Endothelial cell (in vitro differentiated cells): ENCODE measurements around the gene SHC4. TPM values are rescaled to one million over a fixed set of nuclear protein-coding genes. Genes with fewer than 3 reads are reported as not detected.
"Not testable (repeated sequence)": the region's sequence is repeated elsewhere in the genome, so short reads cannot be mapped to it uniquely, and the experiment has no call there.

ENCODE experiments used
- DNase-seq: peaks from one replicate; pipeline ENCODE4 v3.0.0; 2021; ENCODE audit warnings: low spot score
- H3K27ac Mint-ChIP-seq: one replicate; pipeline ENCODE4 v1.8.0; 2021; ENCODE audit warnings: mixed read lengths, inconsistent platforms; ENCODE audit not compliant: unreplicated experiment
- H3K27me3 Mint-ChIP-seq: one replicate; pipeline ENCODE4 v1.8.0; 2021; ENCODE audit warnings: mild to moderate bottlenecking, moderate library complexity, mixed read lengths, inconsistent platforms; ENCODE audit not compliant: unreplicated experiment
- H3K36me3 Mint-ChIP-seq: one replicate; pipeline ENCODE4 v1.8.0; 2021; ENCODE audit warnings: mild to moderate bottlenecking, low read depth, mixed read lengths, inconsistent platforms; ENCODE audit not compliant: unreplicated experiment
- H3K4me1 Mint-ChIP-seq: one replicate; pipeline ENCODE4 v1.8.0; 2021; ENCODE audit warnings: mild to moderate bottlenecking, mixed read lengths, inconsistent platforms; ENCODE audit not compliant: unreplicated experiment
- H3K4me3 Mint-ChIP-seq: one replicate; pipeline ENCODE4 v1.8.0; 2021; ENCODE audit warnings: mild to moderate bottlenecking, mixed read lengths, inconsistent platforms; ENCODE audit not compliant: unreplicated experiment
- H3K9me3 Mint-ChIP-seq: one replicate; pipeline ENCODE4 v1.8.0; 2021; ENCODE audit warnings: mixed read lengths, inconsistent platforms; ENCODE audit not compliant: unreplicated experiment
- total RNA-seq: library from RNA; stranded (reverse); fragmentation: NEBNext Ultra II Directional; extraction: Animal tissue kit (Norgen Biotek cat#: 25700); gene quantifications from one replicate; pipeline ENCODE4 v1.2.1, GENCODE V29; 2021; ENCODE audit not compliant: unreplicated experiment
- TF ChIP-seq, protein P1 (sequence below): fragments of 200-600 bp; sonication (generic); IDR thresholded peaks from one replicate; pipeline ENCODE4 v1.5.0; 2021; ENCODE audit warnings: antibody characterized with exemption; ENCODE audit not compliant: unreplicated experiment

The SHC4 gene
- total RNA-seq, 1 donor from 2014 or later, result 6.8 TPM

DNA sequence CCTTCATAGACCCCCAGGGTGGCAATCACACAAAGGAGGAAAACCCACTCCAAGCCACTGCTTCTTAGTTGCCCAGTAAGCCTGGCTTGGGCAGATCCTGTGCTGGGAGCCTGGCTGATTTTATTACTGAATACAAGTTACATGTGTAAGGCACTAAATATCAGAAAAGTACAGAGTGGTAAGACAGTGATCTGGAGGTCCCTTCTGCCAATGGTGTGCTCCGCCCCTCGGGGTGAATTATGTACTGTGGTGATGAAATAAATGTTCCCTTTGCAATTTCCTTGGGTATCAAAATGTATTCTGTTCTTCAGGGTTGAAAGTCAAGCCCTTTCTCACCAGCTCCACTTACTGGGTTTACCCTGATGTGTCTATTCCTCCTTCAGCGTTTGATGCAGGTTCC lies 47.0 kb downstream of the SHC4 start:
- Mint-ChIP-seq H3K9me3 (no peaks in the 10 kb centered on the region), H3K36me3 (peaks cover 6% of the 10 kb centered on the region), H3K4me3 (no peak overlapping the region), H3K27ac (no peak overlapping the region), H3K27me3 (peaks cover 5% of the 10 kb centered on the region), H3K4me1 (peaks cover 10% of the 10 kb centered on the region)
- DNase-seq, result no peak
- TF ChIP-seq, protein P1, sequence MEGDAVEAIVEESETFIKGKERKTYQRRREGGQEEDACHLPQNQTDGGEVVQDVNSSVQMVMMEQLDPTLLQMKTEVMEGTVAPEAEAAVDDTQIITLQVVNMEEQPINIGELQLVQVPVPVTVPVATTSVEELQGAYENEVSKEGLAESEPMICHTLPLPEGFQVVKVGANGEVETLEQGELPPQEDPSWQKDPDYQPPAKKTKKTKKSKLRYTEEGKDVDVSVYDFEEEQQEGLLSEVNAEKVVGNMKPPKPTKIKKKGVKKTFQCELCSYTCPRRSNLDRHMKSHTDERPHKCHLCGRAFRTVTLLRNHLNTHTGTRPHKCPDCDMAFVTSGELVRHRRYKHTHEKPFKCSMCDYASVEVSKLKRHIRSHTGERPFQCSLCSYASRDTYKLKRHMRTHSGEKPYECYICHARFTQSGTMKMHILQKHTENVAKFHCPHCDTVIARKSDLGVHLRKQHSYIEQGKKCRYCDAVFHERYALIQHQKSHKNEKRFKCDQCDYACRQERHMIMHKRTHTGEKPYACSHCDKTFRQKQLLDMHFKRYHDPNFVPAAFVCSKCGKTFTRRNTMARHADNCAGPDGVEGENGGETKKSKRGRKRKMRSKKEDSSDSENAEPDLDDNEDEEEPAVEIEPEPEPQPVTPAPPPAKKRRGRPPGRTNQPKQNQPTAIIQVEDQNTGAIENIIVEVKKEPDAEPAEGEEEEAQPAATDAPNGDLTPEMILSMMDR, result no peak

GRCh38 chr15:48915861-48916260 lies 47.9 kb downstream of the SHC4 start:
- H3K27ac Mint-ChIP-seq, result no peak overlapping the region
- peaks cover 7% of the 10 kb centered on the region for H3K4me1 Mint-ChIP-seq
- TF ChIP-seq, protein P1, result no peak
- DNase-seq, result no peak
- H3K9me3 Mint-ChIP-seq, result no peaks in the 10 kb centered on the region
- no peak overlapping the region for H3K4me3 Mint-ChIP-seq
- H3K36me3 Mint-ChIP-seq, result peaks cover 3% of the 10 kb centered on the region
- H3K27me3 Mint-ChIP-seq, result peaks cover 5% of the 10 kb centered on the region

DNA sequence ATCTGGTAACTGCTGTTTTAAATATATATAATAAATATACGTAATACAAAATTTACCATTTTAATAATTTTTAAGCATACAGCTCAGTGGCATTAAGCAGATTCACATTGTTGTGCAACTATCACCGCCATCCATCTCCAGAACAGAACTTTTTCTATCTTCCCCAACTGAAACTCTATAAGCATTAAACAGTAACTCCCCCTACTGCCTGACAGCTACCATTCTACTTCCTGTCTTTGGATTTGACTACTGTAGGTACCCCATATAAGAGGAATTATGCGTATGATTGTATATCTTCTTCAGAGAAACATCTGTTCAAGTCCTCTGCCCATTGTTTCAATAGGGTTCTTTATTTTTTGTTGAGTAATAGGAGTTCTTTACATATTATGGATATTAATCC lies 49.0 kb downstream of the SHC4 start:
- Mint-ChIP-seq H3K27ac (no peak overlapping the region), H3K36me3 (peaks cover 3% of the 10 kb centered on the region), H3K27me3 (peaks cover 2% of the 10 kb centered on the region), H3K4me3 (no peak overlapping the region), H3K4me1 (peaks cover 5% of the 10 kb centered on the region), H3K9me3 (no peaks in the 10 kb centered on the region)
- TF ChIP-seq, protein P1, result no peak
- no peak for DNase-seq

GRCh38 chr15:48913141-48913540 lies 50.6 kb downstream of the SHC4 start:
- H3K9me3 Mint-ChIP-seq, result no peaks in the 10 kb centered on the region
- H3K4me3 Mint-ChIP-seq, result no peak overlapping the region
- peaks cover 5% of the 10 kb centered on the region for H3K4me1 Mint-ChIP-seq
- peaks cover 3% of the 10 kb centered on the region for H3K36me3 Mint-ChIP-seq
- no peak overlapping the region for H3K27ac Mint-ChIP-seq
- H3K27me3 Mint-ChIP-seq, result no peaks in the 10 kb centered on the region
- DNase-seq, result no peak
- TF ChIP-seq, protein P1, result no peak

DNA sequence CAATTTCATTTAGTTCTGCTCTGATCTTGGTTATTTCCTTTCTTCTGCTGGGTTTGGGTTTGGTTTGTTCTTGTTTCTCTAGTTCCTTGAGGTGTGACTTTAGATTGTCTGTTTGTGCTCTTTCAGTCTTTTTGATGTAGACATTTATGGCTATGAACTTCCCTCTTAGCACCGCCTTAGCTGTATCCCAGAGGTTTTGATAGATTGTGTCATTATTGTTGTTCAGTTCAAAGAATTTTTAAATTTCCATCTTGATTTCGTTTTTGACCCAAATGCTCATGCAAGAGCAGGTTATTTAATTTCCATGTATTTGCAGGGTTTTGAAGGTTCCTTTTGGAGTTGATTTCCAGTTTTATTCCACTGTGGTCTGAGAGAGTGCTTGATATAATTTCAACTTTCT lies 53.2 kb downstream of the SHC4 start:
- H3K27me3 Mint-ChIP-seq, H3K4me3 Mint-ChIP-seq, H3K4me1 Mint-ChIP-seq, DNase-seq, H3K36me3 Mint-ChIP-seq, H3K9me3 Mint-ChIP-seq, H3K27ac Mint-ChIP-seq: not testable (repeated sequence)

DNA sequence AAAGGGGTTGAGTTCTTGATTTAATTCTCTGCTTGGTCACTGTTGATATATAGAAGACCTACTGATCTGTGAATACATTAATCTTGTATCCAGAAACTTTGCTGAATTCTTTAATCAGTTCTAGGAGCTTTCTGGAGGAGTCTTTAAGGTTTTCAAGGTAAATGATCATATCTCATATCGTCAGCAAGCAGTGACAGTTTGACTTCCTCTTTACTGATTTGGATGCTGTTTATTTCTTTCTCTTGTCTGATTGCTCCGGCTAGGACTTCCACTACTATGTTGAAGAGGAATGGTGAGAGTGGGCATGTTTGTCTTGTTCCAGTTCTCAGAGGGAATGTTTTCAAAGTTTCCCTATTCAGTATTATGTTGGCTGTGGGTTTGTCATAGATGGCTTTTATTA lies 54.4 kb downstream of the SHC4 start:
- H3K36me3 Mint-ChIP-seq, H3K4me1 Mint-ChIP-seq, H3K4me3 Mint-ChIP-seq, H3K27ac Mint-ChIP-seq, H3K27me3 Mint-ChIP-seq, DNase-seq, H3K9me3 Mint-ChIP-seq: not testable (repeated sequence)
